HepG2 (cell line): Measurements from ENCODE around the gene SPTBN4. TPM values are rescaled to one million over a fixed set of nuclear protein-coding genes. Genes with fewer than 3 reads are reported as not detected.

ENCODE experiments used
- ATM ChIP-seq: fragments of 450-650 bp; IDR thresholded peaks from 2 replicates; pipeline ENCODE4 v1.7.1; 2017; ENCODE audit warnings: mild to moderate bottlenecking, borderline replicate concordance
- EED ChIP-seq: sonication (generic); formaldehyde crosslinking; IDR thresholded peaks from 2 replicates; pipeline ENCODE4 v1.5.0; 2020; ENCODE audit warnings: mild to moderate bottlenecking, missing genetic modification reagents
- ELF1 ChIP-seq: sonication (generic); formaldehyde crosslinking; IDR thresholded peaks from 2 replicates; pipeline ENCODE4 v1.4.0; 2020; ENCODE audit warnings: missing genetic modification reagents
- HIC2 ChIP-seq: sonication (generic); formaldehyde crosslinking; IDR thresholded peaks from 2 replicates; pipeline ENCODE4 v1.9.0; 2022; ENCODE audit warnings: low read depth, missing genetic modification reagents
- HMGA1 ChIP-seq: sonication (generic); formaldehyde crosslinking; conservative IDR thresholded peaks from 2 replicates; pipeline ENCODE4 v1.4.0; 2020; ENCODE audit warnings: missing genetic modification reagents
- KLF9 ChIP-seq: IDR thresholded peaks from 2 replicates; pipeline ENCODE4 v1.6.1; 2016; ENCODE audit warnings: low read depth
- MEF2D ChIP-seq: sonication (generic); formaldehyde crosslinking; IDR thresholded peaks from 2 replicates; pipeline ENCODE4 v1.5.1; 2020; ENCODE audit warnings: mild to moderate bottlenecking, missing genetic modification reagents
- NBN ChIP-seq: fragments of 450-650 bp; conservative IDR thresholded peaks from 2 replicates; pipeline ENCODE4 v1.6.1; 2017
- PITX1 ChIP-seq: sonication (generic); formaldehyde crosslinking; IDR thresholded peaks from 2 replicates; pipeline ENCODE4 v1.5.1; 2020; ENCODE audit warnings: mild to moderate bottlenecking, missing genetic modification reagents
- REXO4 ChIP-seq: sonication (generic); formaldehyde crosslinking; IDR thresholded peaks from 2 replicates; pipeline ENCODE4 v1.8.0; 2022; ENCODE audit warnings: missing genetic modification reagents, mild to moderate bottlenecking, borderline replicate concordance
- SMARCC2 ChIP-seq: fragments of 450-650 bp; IDR thresholded peaks from 2 replicates; pipeline ENCODE4 v1.6.1; 2017; ENCODE audit warnings: antibody characterized with exemption, mild to moderate bottlenecking
- SNRNP70 ChIP-seq: fragments of 200-400 bp; formaldehyde crosslinking; IDR thresholded peaks from 2 replicates; pipeline ENCODE4 v1.6.1; 2017; ENCODE audit warnings: mild to moderate bottlenecking, low read depth, low read length, moderate library complexity
- SOX6 ChIP-seq, 2 experiments: fragments of 450-650 bp in 1 of 2; sonication (generic) in 1 of 2; formaldehyde crosslinking in 1 of 2; IDR thresholded peaks; 2 replicates each; pipeline versions ENCODE4 v1.4.0 to v1.6.1; 2017 to 2020; ENCODE audit warnings: antibody characterized with exemption in 1 of 2, mild to moderate bottlenecking in 1 of 2, missing genetic modification reagents in 1 of 2
- SUZ12 ChIP-seq: fragments of 150-350 bp; IDR thresholded peaks from 2 replicates; pipeline ENCODE4 v1.6.1; 2014; ENCODE audit warnings: low read depth, low read length
- ZBTB42 ChIP-seq: sonication (generic); formaldehyde crosslinking; IDR thresholded peaks from 2 replicates; pipeline ENCODE4 v1.5.0; 2020; ENCODE audit warnings: mild to moderate bottlenecking, missing genetic modification reagents
- ZMYM4 ChIP-seq: sonication (generic); formaldehyde crosslinking; IDR thresholded peaks from 2 replicates; pipeline ENCODE4 v1.8.1; 2023; ENCODE audit warnings: mild to moderate bottlenecking, missing genetic modification reagents
- ZNF318 ChIP-seq: sonication (generic); formaldehyde crosslinking; IDR thresholded peaks from 2 replicates; pipeline ENCODE4 v1.4.0; 2020; ENCODE audit warnings: mild to moderate bottlenecking, missing genetic modification reagents
- ZNF329 ChIP-seq: sonication (generic); formaldehyde crosslinking; IDR thresholded peaks from 2 replicates; pipeline ENCODE4 v1.9.0; 2021; ENCODE audit warnings: low read depth, mild to moderate bottlenecking, missing genetic modification reagents
- ZNF670 ChIP-seq: sonication (generic); formaldehyde crosslinking; IDR thresholded peaks from 2 replicates; pipeline ENCODE4 v1.8.0; 2022; ENCODE audit warnings: mild to moderate bottlenecking, missing genetic modification reagents, borderline replicate concordance
- ZNF720 ChIP-seq: sonication (generic); formaldehyde crosslinking; IDR thresholded peaks from 2 replicates; pipeline ENCODE4 v1.4.0; 2020; ENCODE audit warnings: missing genetic modification reagents
- ZSCAN12 ChIP-seq: sonication (generic); formaldehyde crosslinking; IDR thresholded peaks from 2 replicates; pipeline ENCODE4 v1.9.0; 2021; ENCODE audit warnings: mild to moderate bottlenecking, missing genetic modification reagents
- ZZZ3 ChIP-seq: sonication (generic); formaldehyde crosslinking; IDR thresholded peaks from 2 replicates; pipeline ENCODE4 v1.4.0; 2020; ENCODE audit warnings: missing genetic modification reagents, mild to moderate bottlenecking, borderline replicate concordance
- polyA plus RNA-seq, 8 experiments: library from polyadenylated mRNA; depleted of rRNA in 3 of 8; stranded (reverse) in 7 of 8; unstranded in 1 of 8; fragments of >200 nt; fragmentation: Illumina TruSeq in 4 of 8; extraction: Trizol in 4 of 8; gene quantifications; 2 replicates each; pipeline versions ENCODE4 v1.2.1 to v1.2.3, GENCODE V29; 2011 to 2016; ENCODE audit warnings: low read depth in 4 of 8, missing spikeins in 1 of 8, mixed read lengths in 1 of 8; ENCODE audit not compliant: insufficient read depth in 1 of 8
- total RNA-seq, 5 experiments: library from RNA; depleted of rRNA; stranded (reverse); fragments of >200 nt; fragmentation: Illumina TruSeq; extraction: Trizol; gene quantifications; 2 replicates each; pipeline ENCODE4 v1.2.3, GENCODE V29; 2016; ENCODE audit warnings: low read depth in 1 of 5

Gene SPTBN4
- total and polyA plus RNA-seq, 2 of the 13 experiments (the other 11 are each of a cell fraction or from before 2014, with no cell fraction given): 0.11 TPM

GRCh38 chr19:40444000-40444824, 22.6 kb upstream of the SPTBN4 start, which contains the start of gene SERTAD3 (continued):
- TF ChIP-seq ZNF329 (CRISPR knock-in tag) (no peak), REXO4 (CRISPR knock-in tag) (no peak), SUZ12 (no peak), ZBTB42 (CRISPR knock-in tag) (no peak), SMARCC2 (no peak), ZNF670 (CRISPR knock-in tag) (peak; percentile 38; the same call in 1 of the 2 replicates), HIC2 (CRISPR knock-in tag) (no peak), NBN (no peak), EED (CRISPR knock-in tag) (no peak), SNRNP70 (no peak), HMGA1 (CRISPR knock-in tag) (no peak), ZNF318 (CRISPR knock-in tag) (no peak), KLF9 (CRISPR knock-in tag) (peak; percentile 94; the same call in 1 of the 2 replicates), ELF1 (CRISPR knock-in tag) (no peak), ATM (no peak), ZNF720 (CRISPR knock-in tag) (no peak), PITX1 (no peak), MEF2D (CRISPR knock-in tag) (0 out of 2 replicates have a peak, but pooled peaks have one; percentile 36), ZZZ3 (CRISPR knock-in tag) (0 out of 2 replicates have a peak, but pooled peaks have one; percentile 18), SOX6 (IDR thresholded peaks at IDR 0.05) (no peak), SOX6 (CRISPR knock-in tag; IDR thresholded peaks at IDR 0.05) (peak; percentile 60), ZSCAN12 (CRISPR knock-in tag) (no peak), ZMYM4 (peak; percentile 39; the same call in 1 of the 2 replicates)
